ENCODE results near the gene ABCB4. TPM values are rescaled to one million over a fixed set of nuclear protein-coding genes. Genes with fewer than 3 reads are reported as not detected.
"Not testable (repeated sequence)": the region's sequence is repeated elsewhere in the genome, so short reads cannot be mapped to it uniquely, and the experiment has no call there.

Gene ABCB4
- total RNA-seq, 1 donor from 2014 or later: under 0.01 TPM

DNA sequence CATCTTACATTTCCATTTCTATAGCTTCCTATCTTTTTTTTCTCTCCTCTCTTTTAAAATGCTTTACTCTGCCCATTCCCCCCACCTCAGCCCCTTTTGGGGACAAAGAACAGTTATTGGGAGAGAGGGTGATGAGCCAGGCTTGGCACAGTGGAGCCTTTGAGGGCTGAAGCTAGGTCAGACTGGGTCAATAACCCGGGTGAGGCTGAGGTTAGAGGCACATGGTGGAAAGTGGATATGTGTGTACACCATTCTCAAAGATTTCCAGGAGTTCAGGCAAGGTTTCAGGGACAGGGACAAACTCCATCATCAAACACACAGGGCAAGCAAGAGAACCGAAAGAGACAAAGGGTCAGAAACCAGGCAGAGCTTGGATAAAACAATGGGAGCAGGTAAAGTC lies 11.5 kb downstream of the ABCB4 start:
- H3K9ac ChIP-seq (ENCODE audit: low read depth in 1 of 3, low read length in 3 of 3): no peak overlapping the region
- no peaks in the 10 kb centered on the region for H3K9me3 ChIP-seq (ENCODE audit: control insufficient read depth in 3 of 3, low read length in 3 of 3)
- H3K36me3 ChIP-seq (ENCODE audit: control insufficient read depth in 3 of 3, insufficient read depth in 3 of 3, low read length in 3 of 3): no peaks in the 10 kb centered on the region
- no peak overlapping the region for H3K27ac ChIP-seq (ENCODE audit: low read depth, low read length)
- no peak overlapping the region for H3K4me3 ChIP-seq (ENCODE audit: low read length in 3 of 3)
- H3K4me1 ChIP-seq (ENCODE audit: control insufficient read depth in 3 of 3, insufficient read depth in 3 of 3, low read length in 3 of 3): peaks cover 11 to 20% (median 18%) of the 10 kb centered on the region in 3 donors
- no peaks in the 10 kb centered on the region for H3K27me3 ChIP-seq (ENCODE audit: control insufficient read depth in 3 of 3, insufficient read depth in 3 of 3, low read length in 3 of 3)

GRCh38 chr7:87460444-87460843 lies 15.0 kb downstream of the ABCB4 start:
- not testable (repeated sequence) for H3K27ac ChIP-seq (ENCODE audit: low read depth, low read length); H3K9ac ChIP-seq (ENCODE audit: low read depth in 1 of 3, low read length in 3 of 3); H3K4me3 ChIP-seq (ENCODE audit: low read length in 3 of 3); H3K36me3 ChIP-seq (ENCODE audit: control insufficient read depth in 3 of 3, insufficient read depth in 3 of 3, low read length in 3 of 3); H3K9me3 ChIP-seq (ENCODE audit: control insufficient read depth in 3 of 3, low read length in 3 of 3); H3K27me3 ChIP-seq (ENCODE audit: control insufficient read depth in 3 of 3, insufficient read depth in 3 of 3, low read length in 3 of 3)
- H3K4me1 ChIP-seq (ENCODE audit: control insufficient read depth in 3 of 3, insufficient read depth in 3 of 3, low read length in 3 of 3): peaks cover 11 to 33% (median 27%) of the 10 kb centered on the region in 3 donors

GRCh38 chr7:87459941-87460340 lies 15.5 kb downstream of the ABCB4 start:
- H3K36me3 ChIP-seq (ENCODE audit: control insufficient read depth in 3 of 3, insufficient read depth in 3 of 3, low read length in 3 of 3): no peaks in the 10 kb centered on the region
- no peak overlapping the region for H3K9ac ChIP-seq (ENCODE audit: low read depth in 1 of 3, low read length in 3 of 3)
- no peaks in the 10 kb centered on the region for H3K9me3 ChIP-seq (ENCODE audit: control insufficient read depth in 3 of 3, low read length in 3 of 3)
- H3K27me3 ChIP-seq (ENCODE audit: control insufficient read depth in 3 of 3, insufficient read depth in 3 of 3, low read length in 3 of 3): no peaks in the 10 kb centered on the region
- H3K27ac ChIP-seq (ENCODE audit: low read depth, low read length): no peak overlapping the region
- peaks cover 7 to 29% (median 24%) of the 10 kb centered on the region in 3 donors for H3K4me1 ChIP-seq (ENCODE audit: control insufficient read depth in 3 of 3, insufficient read depth in 3 of 3, low read length in 3 of 3)
- H3K4me3 ChIP-seq (ENCODE audit: low read length in 3 of 3): no peak overlapping the region

GRCh38 chr7:87458148-87458547 lies 17.3 kb downstream of the ABCB4 start:
- Histone ChIP-seq H3K27ac (ENCODE audit: low read depth, low read length) (no peak overlapping the region), H3K4me3 (ENCODE audit: low read length in 3 of 3) (no peak overlapping the region), H3K9me3 (ENCODE audit: control insufficient read depth in 3 of 3, low read length in 3 of 3) (no peaks in the 10 kb centered on the region), H3K4me1 (ENCODE audit: control insufficient read depth in 3 of 3, insufficient read depth in 3 of 3, low read length in 3 of 3) (peaks cover 0 to 15% (median 8%) of the 10 kb centered on the region in 3 donors), H3K36me3 (ENCODE audit: control insufficient read depth in 3 of 3, insufficient read depth in 3 of 3, low read length in 3 of 3) (no peaks in the 10 kb centered on the region), H3K9ac (ENCODE audit: low read depth in 1 of 3, low read length in 3 of 3) (no peak overlapping the region), H3K27me3 (ENCODE audit: control insufficient read depth in 3 of 3, insufficient read depth in 3 of 3, low read length in 3 of 3) (no peaks in the 10 kb centered on the region)

DNA sequence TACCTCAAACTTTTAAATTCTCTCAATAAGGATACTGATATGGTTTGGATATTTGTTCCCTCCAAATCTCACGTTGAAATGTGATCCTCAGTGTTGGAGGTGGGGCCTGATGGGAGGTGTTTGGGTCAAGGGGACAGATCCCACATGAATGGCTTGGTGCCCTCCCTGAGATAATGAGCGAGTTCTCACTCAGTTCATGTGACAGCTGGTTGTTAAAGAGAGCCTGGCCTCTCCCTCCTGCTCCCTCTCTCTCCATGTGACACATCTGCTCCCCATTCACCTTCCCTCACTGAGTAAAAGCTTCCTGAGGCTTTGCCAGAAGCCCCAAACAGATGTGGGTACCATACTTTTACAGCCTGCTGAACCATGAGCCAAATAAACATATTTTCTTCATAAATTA lies 19.2 kb downstream of the ABCB4 start:
- peaks cover 0 to 15% (median 3%) of the 10 kb centered on the region in 3 donors for H3K36me3 ChIP-seq (ENCODE audit: control insufficient read depth in 3 of 3, insufficient read depth in 3 of 3, low read length in 3 of 3)
- no peak overlapping the region for H3K4me3 ChIP-seq (ENCODE audit: low read length in 3 of 3)
- no peaks in the 10 kb centered on the region for H3K9me3 ChIP-seq (ENCODE audit: control insufficient read depth in 3 of 3, low read length in 3 of 3)
- H3K27ac ChIP-seq (ENCODE audit: low read depth, low read length): peak overlapping the region; percentile 25
- H3K4me1 ChIP-seq (ENCODE audit: control insufficient read depth in 3 of 3, insufficient read depth in 3 of 3, low read length in 3 of 3): peaks cover 0 to 15% (median 8%) of the 10 kb centered on the region in 3 donors
- no peaks in the 10 kb centered on the region for H3K27me3 ChIP-seq (ENCODE audit: control insufficient read depth in 3 of 3, insufficient read depth in 3 of 3, low read length in 3 of 3)
- no peak overlapping the region for H3K9ac ChIP-seq (ENCODE audit: low read depth in 1 of 3, low read length in 3 of 3)

DNA sequence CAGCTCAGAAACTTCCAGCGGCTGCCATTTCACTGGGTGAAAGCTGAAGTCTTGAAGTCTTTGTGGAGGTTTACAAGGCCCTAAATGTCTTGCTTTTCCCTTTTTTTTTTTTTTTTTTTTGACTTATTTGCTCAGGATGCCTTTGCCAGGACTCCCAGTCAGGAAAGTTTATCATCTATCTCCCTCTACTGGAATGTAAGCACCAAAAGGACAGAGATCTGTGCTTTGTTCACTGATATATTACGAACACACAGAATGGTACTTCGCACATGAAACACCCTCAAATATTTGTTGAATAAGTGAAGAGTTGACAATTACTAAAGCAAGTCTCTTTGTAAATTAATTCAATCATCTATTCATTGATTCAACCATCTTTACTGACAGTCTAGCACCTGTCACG lies 23.2 kb downstream of the ABCB4 start:
- no peaks in the 10 kb centered on the region for H3K27me3 ChIP-seq (ENCODE audit: control insufficient read depth in 3 of 3, insufficient read depth in 3 of 3, low read length in 3 of 3)
- peaks cover 2 to 21% (median 7%) of the 10 kb centered on the region in 3 donors for H3K36me3 ChIP-seq (ENCODE audit: control insufficient read depth in 3 of 3, insufficient read depth in 3 of 3, low read length in 3 of 3)
- H3K9ac ChIP-seq (ENCODE audit: low read depth in 1 of 3, low read length in 3 of 3): no peak overlapping the region
- H3K4me3 ChIP-seq (ENCODE audit: low read length in 3 of 3): no peak overlapping the region
- no peaks in the 10 kb centered on the region for H3K9me3 ChIP-seq (ENCODE audit: control insufficient read depth in 3 of 3, low read length in 3 of 3)
- no peak overlapping the region for H3K27ac ChIP-seq (ENCODE audit: low read depth, low read length)
- peaks cover 0 to 15% (median 8%) of the 10 kb centered on the region in 3 donors for H3K4me1 ChIP-seq (ENCODE audit: control insufficient read depth in 3 of 3, insufficient read depth in 3 of 3, low read length in 3 of 3)

- peaks cover 0 to 6% (median 3%) of the 10 kb centered on the region in 3 donors for H3K4me1 ChIP-seq (ENCODE audit: control insufficient read depth in 3 of 3, insufficient read depth in 3 of 3, low read length in 3 of 3)
- peaks cover 2 to 24% (median 7%) of the 10 kb centered on the region in 3 donors for H3K36me3 ChIP-seq (ENCODE audit: control insufficient read depth in 3 of 3, insufficient read depth in 3 of 3, low read length in 3 of 3)
- H3K4me3 ChIP-seq (ENCODE audit: low read length in 3 of 3): no peak overlapping the region
- no peak overlapping the region for H3K27ac ChIP-seq (ENCODE audit: low read depth, low read length)
- no peak overlapping the region for H3K9ac ChIP-seq (ENCODE audit: low read depth in 1 of 3, low read length in 3 of 3)
- no peaks in the 10 kb centered on the region for H3K9me3 ChIP-seq (ENCODE audit: control insufficient read depth in 3 of 3, low read length in 3 of 3)
- H3K27me3 ChIP-seq (ENCODE audit: control insufficient read depth in 3 of 3, insufficient read depth in 3 of 3, low read length in 3 of 3): no peaks in the 10 kb centered on the region
Observed at GRCh38 chr7:87451187-87451586, 24.3 kb downstream of the ABCB4 start.

GRCh38 chr7:87450706-87451105 lies 24.8 kb downstream of the ABCB4 start:
- no peaks in the 10 kb centered on the region for H3K27me3 ChIP-seq (ENCODE audit: control insufficient read depth in 3 of 3, insufficient read depth in 3 of 3, low read length in 3 of 3)
- no peak overlapping the region for H3K4me3 ChIP-seq (ENCODE audit: low read length in 3 of 3)
- no peak overlapping the region for H3K9ac ChIP-seq (ENCODE audit: low read depth in 1 of 3, low read length in 3 of 3)
- H3K36me3 ChIP-seq (ENCODE audit: control insufficient read depth in 3 of 3, insufficient read depth in 3 of 3, low read length in 3 of 3): peaks cover 2 to 24% (median 7%) of the 10 kb centered on the region in 3 donors
- peaks cover 0 to 4% (median 0%) of the 10 kb centered on the region in 3 donors for H3K4me1 ChIP-seq (ENCODE audit: control insufficient read depth in 3 of 3, insufficient read depth in 3 of 3, low read length in 3 of 3)
- H3K27ac ChIP-seq (ENCODE audit: low read depth, low read length): no peak overlapping the region
- no peaks in the 10 kb centered on the region for H3K9me3 ChIP-seq (ENCODE audit: control insufficient read depth in 3 of 3, low read length in 3 of 3)

DNA sequence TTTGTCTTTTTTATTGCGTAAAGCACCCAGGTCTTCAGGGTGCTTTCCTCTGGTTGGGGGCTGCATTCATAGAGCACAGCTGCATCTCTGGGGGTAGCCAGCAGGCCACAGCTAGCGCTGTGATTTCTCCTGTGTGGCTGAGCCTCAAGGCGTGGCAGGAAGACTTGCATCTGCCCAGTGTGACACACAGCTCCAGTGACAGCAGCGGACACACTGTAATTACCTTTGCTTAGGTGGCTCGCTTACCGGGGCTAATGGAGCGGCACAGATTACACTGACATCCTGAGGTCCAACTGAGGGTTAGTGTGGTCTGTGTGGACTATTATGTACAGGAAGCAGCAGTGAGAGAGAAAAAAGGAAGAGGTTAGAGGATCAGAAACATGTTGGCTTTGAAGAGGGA lies 27.1 kb downstream of the ABCB4 start:
- no peak overlapping the region for H3K9ac ChIP-seq (ENCODE audit: low read depth in 1 of 3, low read length in 3 of 3)
- no peaks in the 10 kb centered on the region for H3K9me3 ChIP-seq (ENCODE audit: control insufficient read depth in 3 of 3, low read length in 3 of 3)
- H3K4me3 ChIP-seq (ENCODE audit: low read length in 3 of 3): no peak overlapping the region
- H3K27ac ChIP-seq (ENCODE audit: low read depth, low read length): no peak overlapping the region
- H3K27me3 ChIP-seq (ENCODE audit: control insufficient read depth in 3 of 3, insufficient read depth in 3 of 3, low read length in 3 of 3): no peaks in the 10 kb centered on the region
- H3K36me3 ChIP-seq (ENCODE audit: control insufficient read depth in 3 of 3, insufficient read depth in 3 of 3, low read length in 3 of 3): peaks cover 2 to 24% (median 10%) of the 10 kb centered on the region in 3 donors
- H3K4me1 ChIP-seq (ENCODE audit: control insufficient read depth in 3 of 3, insufficient read depth in 3 of 3, low read length in 3 of 3): no peaks in the 10 kb centered on the region

DNA sequence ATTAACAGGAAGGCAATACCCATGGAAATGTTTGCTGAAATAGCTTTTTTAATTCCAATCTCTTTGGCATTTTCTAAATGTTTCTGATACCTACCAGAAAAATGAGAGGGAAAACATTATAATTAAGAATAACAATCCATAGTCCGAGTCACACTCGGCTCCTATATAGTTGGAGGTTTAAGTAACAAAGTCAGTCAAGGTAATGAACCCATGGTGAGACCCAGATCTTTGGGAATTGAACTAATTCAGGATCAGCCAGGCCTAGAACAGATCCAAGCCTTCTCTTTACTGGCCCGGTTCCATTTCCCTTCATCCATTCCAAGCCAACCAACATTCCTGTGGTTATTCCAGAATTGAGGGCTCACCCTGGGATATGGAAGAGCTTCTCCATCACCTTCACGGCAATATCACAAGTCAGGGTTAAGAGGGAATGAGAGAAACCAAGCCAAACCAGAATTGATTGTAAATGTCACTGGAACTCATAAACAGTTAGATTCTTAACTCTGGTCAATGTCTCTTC lies 28.3 kb downstream of the ABCB4 start:
- Histone ChIP-seq H3K27ac (ENCODE audit: low read depth, low read length) (no peak overlapping the region), H3K9me3 (ENCODE audit: control insufficient read depth in 3 of 3, low read length in 3 of 3) (no peaks in the 10 kb centered on the region), H3K4me1 (ENCODE audit: control insufficient read depth in 3 of 3, insufficient read depth in 3 of 3, low read length in 3 of 3) (no peaks in the 10 kb centered on the region), H3K4me3 (ENCODE audit: low read length in 3 of 3) (no peak overlapping the region), H3K9ac (ENCODE audit: low read depth in 1 of 3, low read length in 3 of 3) (no peak overlapping the region), H3K36me3 (ENCODE audit: control insufficient read depth in 3 of 3, insufficient read depth in 3 of 3, low read length in 3 of 3) (peaks cover 5 to 28% (median 10%) of the 10 kb centered on the region in 3 donors), H3K27me3 (ENCODE audit: control insufficient read depth in 3 of 3, insufficient read depth in 3 of 3, low read length in 3 of 3) (no peaks in the 10 kb centered on the region)

Measured in skeletal muscle tissue (tissue), 4 donors.